ENCODE measurements around the gene CTBP1. TPM values are rescaled to one million over a fixed set of nuclear protein-coding genes. Genes with fewer than 3 reads are reported as not detected.
"Not testable (repeated sequence)": the region's sequence is repeated elsewhere in the genome, so short reads cannot be mapped to it uniquely, and the experiment has no call there.

CTBP1 gene
- total RNA-seq, 8 experiments from 2014 or later: 120 to 180 (median 146) TPM

GRCh38 chr4:1237261-1237660 is 11.7 kb downstream of the CTBP1 start:
- 80 to 100% (median 100%) methylated on average over 1 to 2 of the region's 9 CpGs; no CpG with 5 or more reads in 6 of the 10 experiments for WGBS, 10 experiments
- H3K27ac ChIP-seq; ATAC-seq (replicated peaks in 6 of 8); H3K4me3 ChIP-seq; in situ Hi-C loops (cut with MboI; ENCODE audit: low pct_unique_long_range_greater_than_20kb in 2 of 9, low sequenced_read_pairs in 9 of 9, unreplicated experiment in 9 of 9): not testable (repeated sequence)
- peaks cover 14 to 17% of the 10 kb centered on the region in 2 donors for H3K4me1 ChIP-seq (replicated peaks in 1 of 2)

GRCh38 chr4:1236836-1237235 is 12.1 kb downstream of the CTBP1 start:
- H3K4me1 ChIP-seq (replicated peaks in 1 of 2): peaks cover 14 to 17% of the 10 kb centered on the region in 2 donors
- in situ Hi-C loops (cut with MboI; ENCODE audit: low pct_unique_long_range_greater_than_20kb in 2 of 9, low sequenced_read_pairs in 9 of 9, unreplicated experiment in 9 of 9); ATAC-seq (replicated peaks in 6 of 8); H3K4me3 ChIP-seq; H3K27ac ChIP-seq: not testable (repeated sequence)
- WGBS, 10 experiments: 80% methylated on average over 1 of the region's 13 CpGs; no CpG with 5 or more reads in 9 of the 10 experiments

- H3K4me1 ChIP-seq (replicated peaks in 1 of 2): peaks cover 14 to 17% of the 10 kb centered on the region in 2 donors
- in situ Hi-C loops (cut with MboI; ENCODE audit: low pct_unique_long_range_greater_than_20kb in 2 of 9, low sequenced_read_pairs in 9 of 9, unreplicated experiment in 9 of 9): no loop called here
- WGBS, 10 experiments: 60 to 100% (median 96%) methylated on average over 1 to 9 of the region's 19 CpGs; no CpG with 5 or more reads in 4 of the 10 experiments
- H3K27ac ChIP-seq: no peak overlapping the region
- peak in 1 of 8 experiments; percentile 22 for ATAC-seq (replicated peaks in 6 of 8)
- H3K4me3 ChIP-seq: no peak overlapping the region
Observed at GRCh38 chr4:1236103-1236641, 12.8 kb downstream of the CTBP1 start.

GRCh38 chr4:1235381-1236102 is 13.4 kb downstream of the CTBP1 start:
- 58 to 100% (median 92%) methylated on average over 7 to 18 of the region's 35 CpGs; no CpG with 5 or more reads in 1 of the 10 experiments for WGBS, 10 experiments
- H3K27ac ChIP-seq: no peak overlapping the region
- peak in 1 of 8 experiments; percentile 37 for ATAC-seq (replicated peaks in 6 of 8)
- no peak overlapping the region for H3K4me3 ChIP-seq
- in situ Hi-C loops (cut with MboI; ENCODE audit: low pct_unique_long_range_greater_than_20kb in 2 of 9, low sequenced_read_pairs in 9 of 9, unreplicated experiment in 9 of 9): no loop called here
- peaks cover 14 to 17% of the 10 kb centered on the region in 2 donors for H3K4me1 ChIP-seq (replicated peaks in 1 of 2)

- Histone ChIP-seq H3K27ac (no peak overlapping the region), H3K4me3 (no peak overlapping the region), H3K4me1 (replicated peaks in 1 of 2) (peaks cover 14 to 17% of the 10 kb centered on the region in 2 donors)
- ATAC-seq (replicated peaks in 6 of 8): peak in 1 of 8 experiments; percentile 2
- WGBS, 10 experiments: 17 to 96% (median 79%) methylated on average over 5 to 16 of the region's 24 CpGs; no CpG with 5 or more reads in 4 of the 10 experiments
- in situ Hi-C loops (cut with MboI; ENCODE audit: low pct_unique_long_range_greater_than_20kb in 2 of 9, low sequenced_read_pairs in 9 of 9, unreplicated experiment in 9 of 9): no loop called here
Observed at GRCh38 chr4:1234811-1235292, 14.1 kb downstream of the CTBP1 start.

GRCh38 chr4:1234309-1234695 is 14.6 kb downstream of the CTBP1 start:
- peak in 3 of 8 experiments; percentile 59 to 66 (median 64) for ATAC-seq (replicated peaks in 6 of 8)
- no peak overlapping the region for H3K4me3 ChIP-seq
- in situ Hi-C loops (cut with MboI; ENCODE audit: low pct_unique_long_range_greater_than_20kb in 2 of 9, low sequenced_read_pairs in 9 of 9, unreplicated experiment in 9 of 9): no loop called here
- WGBS, 10 experiments: 0 to 96% (median 43%) methylated on average over 2 to 6 of the region's 8 CpGs; no CpG with 5 or more reads in 4 of the 10 experiments
- peak overlapping the region in 1 of 2 donors; percentile 46 for H3K27ac ChIP-seq
- H3K4me1 ChIP-seq (replicated peaks in 1 of 2): peaks cover 14 to 17% of the 10 kb centered on the region in 2 donors

GRCh38 chr4:1233641-1234308 is 15.2 kb downstream of the CTBP1 start:
- WGBS, 10 experiments: 24 to 90% (median 45%) methylated on average over 1 to 8 of the region's 29 CpGs; no CpG with 5 or more reads in 4 of the 10 experiments
- in situ Hi-C loops (cut with MboI; ENCODE audit: low pct_unique_long_range_greater_than_20kb in 2 of 9, low sequenced_read_pairs in 9 of 9, unreplicated experiment in 9 of 9): no loop called here
- Histone ChIP-seq H3K27ac (peak overlapping the region in 1 of 2 donors; percentile 46), H3K4me3 (no peak overlapping the region), H3K4me1 (replicated peaks in 1 of 2) (peaks cover 14 to 17% of the 10 kb centered on the region in 2 donors)
- ATAC-seq (replicated peaks in 6 of 8): peak; percentile 3 to 57 (median 27)

- Histone ChIP-seq H3K4me1 (replicated peaks in 1 of 2) (peaks cover 14 to 17% of the 10 kb centered on the region in 2 donors), H3K27ac (peak overlapping the region in 1 of 2 donors; percentile 46), H3K4me3 (no peak overlapping the region)
- 17 to 93% (median 30%) methylated on average over 1 to 16 of the region's 32 CpGs; no CpG with 5 or more reads in 4 of the 10 experiments for WGBS, 10 experiments
- peak in 7 of 8 experiments; percentile 2 to 93 (median 92) for ATAC-seq (replicated peaks in 6 of 8)
- in situ Hi-C loops (cut with MboI; ENCODE audit: low pct_unique_long_range_greater_than_20kb in 2 of 9, low sequenced_read_pairs in 9 of 9, unreplicated experiment in 9 of 9): no loop called here
Observed at GRCh38 chr4:1232661-1233621, 16.0 kb downstream of the CTBP1 start.

GRCh38 chr4:1231637-1232360 is 17.1 kb downstream of the CTBP1 start:
- WGBS, 10 experiments: 11 to 96% (median 83%) methylated on average over 4 to 20 of the region's 23 CpGs; no CpG with 5 or more reads in 1 of the 10 experiments

GRCh38 chr4:1230971-1231636 is 17.8 kb downstream of the CTBP1 start:
- H3K27ac ChIP-seq: no peak overlapping the region
- H3K4me1 ChIP-seq (replicated peaks in 1 of 2): peaks cover 14 to 21% of the 10 kb centered on the region in 2 donors
- no peak overlapping the region for H3K4me3 ChIP-seq
- 100% methylated on average over 3 to 9 of the region's 20 CpGs; no CpG with 5 or more reads in 6 of the 10 experiments for WGBS, 10 experiments
- in situ Hi-C loops (cut with MboI; ENCODE audit: low pct_unique_long_range_greater_than_20kb in 2 of 9, low sequenced_read_pairs in 9 of 9, unreplicated experiment in 9 of 9): no loop called here
- no peak for ATAC-seq (replicated peaks in 6 of 8)

More at GRCh38 chr4:1231637-1232360, 17.1 kb downstream of the CTBP1 start:
- H3K27ac ChIP-seq: no peak overlapping the region
- H3K4me1 ChIP-seq (replicated peaks in 1 of 2): peaks cover 14 to 17% of the 10 kb centered on the region in 2 donors
- peak in 3 of 8 experiments; percentile 9 to 59 (median 41) for ATAC-seq (replicated peaks in 6 of 8)
- in situ Hi-C loops (cut with MboI; ENCODE audit: low pct_unique_long_range_greater_than_20kb in 2 of 9, low sequenced_read_pairs in 9 of 9, unreplicated experiment in 9 of 9): no loop called here
- H3K4me3 ChIP-seq: no peak overlapping the region

GRCh38 chr4:1230316-1230715 is 18.6 kb downstream of the CTBP1 start:
- Histone ChIP-seq H3K4me3 (no peak overlapping the region), H3K27ac (no peak overlapping the region), H3K4me1 (replicated peaks in 1 of 2) (peaks cover 14 to 22% of the 10 kb centered on the region in 2 donors)
- WGBS, 10 experiments: 90 to 100% (median 97%) methylated on average over 3 to 9 of the region's 22 CpGs; no CpG with 5 or more reads in 6 of the 10 experiments
- ATAC-seq (replicated peaks in 6 of 8): no peak
- in situ Hi-C loops (cut with MboI; ENCODE audit: low pct_unique_long_range_greater_than_20kb in 2 of 9, low sequenced_read_pairs in 9 of 9, unreplicated experiment in 9 of 9): no loop called here
